ENCODE results near the gene PTPRN2.

DNA sequence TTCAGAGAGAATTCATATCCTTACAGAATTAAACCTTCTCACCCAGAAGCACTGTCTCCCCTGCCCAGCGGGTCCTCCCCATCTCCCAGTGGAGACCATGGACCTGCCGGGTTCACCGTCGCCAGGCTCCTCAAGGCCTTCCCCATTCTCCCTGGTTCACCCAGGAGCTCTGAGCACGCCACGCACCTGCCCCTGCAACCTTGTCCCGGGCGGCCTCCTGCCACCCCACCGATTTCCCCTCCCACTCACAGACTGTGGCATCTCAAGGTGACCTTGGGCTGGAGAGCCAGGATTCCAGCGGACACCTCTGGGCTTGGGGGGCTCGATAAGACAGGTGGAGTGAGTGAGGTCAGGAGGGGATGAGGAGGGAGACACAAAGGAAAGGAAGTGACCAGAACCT is 135.3 kb downstream of the PTPRN2 start:
- TF ChIP-seq CTCF (conservative IDR thresholded peaks at IDR 0.05) (no peak), EZH2 (IDR thresholded peaks at IDR 0.05; ENCODE audit: low read depth) (no peak)

All from PC-9 (cell line).